Liver (tissue), 9 donors: ENCODE data around the gene GRIA3. TPM values are rescaled to one million over a fixed set of nuclear protein-coding genes. Genes with fewer than 3 reads are reported as not detected.

Source experiments
- DNase-seq: peaks from one replicate; pipeline ENCODE4 v3.0.0-alpha.2; 2017; ENCODE audit warnings: low spot score
- H3K27ac ChIP-seq, 2 donors: one replicate each; pipeline ENCODE4 v1.7.0; 2013; ENCODE audit warnings: inconsistent platforms in 2 of 2, low read length in 2 of 2, control low read depth in 1 of 2, low read depth in 1 of 2, mild to moderate bottlenecking in 1 of 2
- H3K27me3 ChIP-seq, 4 donors: one replicate each; pipeline versions ENCODE4 v1.6.1 to v1.7.0; 2013; ENCODE audit warnings: low read length in 3 of 4, inconsistent platforms in 1 of 4, mild to moderate bottlenecking in 1 of 4, moderate library complexity in 1 of 4; ENCODE audit not compliant: control insufficient read depth in 4 of 4, insufficient read depth in 4 of 4
- H3K36me3 ChIP-seq, 4 donors: one replicate each; pipeline versions ENCODE4 v1.6.1 to v1.7.0; 2013; ENCODE audit warnings: low read length in 3 of 4, mild to moderate bottlenecking in 3 of 4, low read depth in 1 of 4, moderate library complexity in 1 of 4; ENCODE audit not compliant: control insufficient read depth in 4 of 4, insufficient read depth in 3 of 4
- H3K4me1 ChIP-seq, 4 donors: one replicate each; pipeline versions ENCODE4 v1.6.1 to v1.7.0; 2013; ENCODE audit warnings: low read length in 3 of 4, mild to moderate bottlenecking in 3 of 4, moderate library complexity in 1 of 4; ENCODE audit not compliant: control insufficient read depth in 4 of 4, insufficient read depth in 4 of 4
- H3K4me3 ChIP-seq, 3 donors: one replicate each; pipeline versions ENCODE4 v1.6.1 to v1.7.0; 2013; ENCODE audit warnings: low read length in 3 of 3, control low read depth in 1 of 3, low read depth in 1 of 3, mild to moderate bottlenecking in 1 of 3
- H3K9ac ChIP-seq, 2 donors: one replicate each; pipeline ENCODE4 v1.7.0; 2013; ENCODE audit warnings: low read length in 2 of 2, mild to moderate bottlenecking in 2 of 2, moderate library complexity in 2 of 2, control low read depth in 1 of 2, low read depth in 1 of 2
- H3K9me3 ChIP-seq, 4 donors: one replicate each; pipeline versions ENCODE4 v1.6.1 to v1.7.0; 2013; ENCODE audit warnings: low read length in 3 of 4; ENCODE audit not compliant: control insufficient read depth in 4 of 4
- ATF3 ChIP-seq: IDR thresholded peaks from 2 replicates; pipeline ENCODE4 v1.6.1; 2016; ENCODE audit warnings: antibody characterized with exemption
- EGR1 ChIP-seq, 2 donors: IDR thresholded peaks; 2 replicates each; pipeline ENCODE4 v1.6.1; 2016 to 2018; ENCODE audit warnings: antibody characterized with exemption in 2 of 2, low read depth in 2 of 2
- FOXA1 ChIP-seq: IDR thresholded peaks from 2 replicates; pipeline ENCODE4 v1.6.1; 2016; ENCODE audit warnings: antibody characterized with exemption
- FOXA2 ChIP-seq: IDR thresholded peaks from 2 replicates; pipeline ENCODE4 v1.6.1; 2016; ENCODE audit warnings: antibody characterized with exemption
- GABPA ChIP-seq, 2 donors: IDR thresholded peaks in 1 of 2; conservative IDR thresholded peaks in 1 of 2; 2 replicates each; pipeline ENCODE4 v1.6.1; 2016; ENCODE audit warnings: antibody characterized with exemption in 2 of 2, mild to moderate bottlenecking in 1 of 2, moderate library complexity in 1 of 2
- HNF4A ChIP-seq, 2 donors: conservative IDR thresholded peaks; 2 replicates each; pipeline ENCODE4 v1.6.1; 2016; ENCODE audit warnings: antibody characterized with exemption in 2 of 2, mild to moderate bottlenecking in 2 of 2
- HNF4G ChIP-seq: IDR thresholded peaks from 2 replicates; pipeline ENCODE4 v1.6.1; 2016; ENCODE audit warnings: antibody characterized with exemption
- JUND ChIP-seq, 2 donors: IDR thresholded peaks; 2 replicates each; pipeline ENCODE4 v1.6.1; 2016; ENCODE audit warnings: antibody characterized with exemption in 2 of 2
- NR2F2 ChIP-seq: IDR thresholded peaks from 2 replicates; pipeline ENCODE4 v1.6.1; 2016; ENCODE audit warnings: antibody characterized with exemption
- RAD21 ChIP-seq, 2 donors: IDR thresholded peaks; 2 replicates each; pipeline ENCODE4 v1.6.1; 2016; ENCODE audit warnings: antibody characterized with exemption in 2 of 2, mild to moderate bottlenecking in 2 of 2
- REST ChIP-seq: IDR thresholded peaks from 2 replicates; pipeline ENCODE4 v1.6.1; 2016; ENCODE audit warnings: antibody characterized with exemption, mild to moderate bottlenecking
- RXRA ChIP-seq, 2 donors: IDR thresholded peaks; 2 replicates each; pipeline ENCODE4 v1.6.1; 2017 to 2018; ENCODE audit warnings: antibody characterized with exemption in 2 of 2, mild to moderate bottlenecking in 1 of 2
- SP1 ChIP-seq: IDR thresholded peaks from 2 replicates; pipeline ENCODE4 v1.6.1; 2018; ENCODE audit warnings: antibody characterized with exemption, mild to moderate bottlenecking
- TAF1 ChIP-seq: conservative IDR thresholded peaks from 2 replicates; pipeline ENCODE4 v1.6.1; 2016; ENCODE audit warnings: antibody characterized with exemption, mild to moderate bottlenecking
- YY1 ChIP-seq: IDR thresholded peaks from 2 replicates; pipeline ENCODE4 v1.6.1; 2016; ENCODE audit warnings: antibody characterized with exemption, mild to moderate bottlenecking
- ZBTB33 ChIP-seq: IDR thresholded peaks from 2 replicates; pipeline ENCODE4 v1.6.1; 2016; ENCODE audit warnings: antibody characterized with exemption
- WGBS: extraction: QIAGEN DNeasy Blood & Tissue Kit; methylation state at CpG from one replicate; pipeline ENCODE4 v1.1.7; 2013; 5-methylcytosine and 5-hydroxymethylcytosine counted together
- polyA plus RNA-seq, 2 donors: library from polyadenylated mRNA; stranded (reverse) in 1 of 2; unstranded in 1 of 2; fragments of 200-250 nt in 1 of 2; fragments of >200 nt in 1 of 2; fragmentation: Nextera tagmentation in 1 of 2; extraction: Ambion mirVana in 1 of 2; gene quantifications; one replicate each; pipeline versions ENCODE4 v1.2.1 to v1.2.3, GENCODE V29; 2013 to 2015
- total RNA-seq, 2 donors: library from RNA; depleted of rRNA; stranded (reverse); fragments of >200 nt; gene quantifications; one replicate each; pipeline ENCODE4 v1.2.3, GENCODE V29; 2014
- TF ChIP-seq, protein P1 (sequence below): fragments of 150-350 bp; IDR thresholded peaks from 2 replicates; pipeline ENCODE4 v1.5.1; 2017; ENCODE audit warnings: improper control_type of control experiment, low read depth, low read length; ENCODE audit not compliant: missing input control
- TF ChIP-seq, protein P2 (sequence below): IDR thresholded peaks from 2 replicates; pipeline ENCODE4 v1.6.1; 2016; ENCODE audit warnings: antibody characterized with exemption
- donor health status: healthy.
- donor health status: healthy.
- donor health status: healthy.
- donor health status: healthy.
- donor health status: healthy.

GRIA3 gene
- total and polyA plus RNA-seq, 4 donors = 1.5 to 3.4 (median 2.9) TPM

DNA sequence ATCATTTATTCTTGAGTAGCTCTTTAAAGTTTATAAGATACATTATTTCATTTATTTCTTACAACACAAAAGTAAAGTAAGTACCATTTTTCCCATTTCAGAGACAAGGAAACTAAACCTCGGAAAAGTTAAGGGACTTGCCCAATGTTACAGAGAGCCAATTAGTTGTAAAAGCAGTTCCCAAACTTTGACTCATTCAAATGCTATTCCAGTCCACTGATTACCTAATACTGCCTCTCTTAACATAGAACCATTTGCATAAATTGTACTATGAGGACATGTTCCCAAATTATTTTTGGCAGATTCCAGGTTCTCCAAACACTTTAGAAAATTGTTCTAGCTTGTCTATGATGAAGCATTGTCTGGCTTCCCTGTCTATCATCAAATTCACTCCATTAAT lies 45.6 kb upstream of the GRIA3 start (continued):
- TF ChIP-seq, protein P1, sequence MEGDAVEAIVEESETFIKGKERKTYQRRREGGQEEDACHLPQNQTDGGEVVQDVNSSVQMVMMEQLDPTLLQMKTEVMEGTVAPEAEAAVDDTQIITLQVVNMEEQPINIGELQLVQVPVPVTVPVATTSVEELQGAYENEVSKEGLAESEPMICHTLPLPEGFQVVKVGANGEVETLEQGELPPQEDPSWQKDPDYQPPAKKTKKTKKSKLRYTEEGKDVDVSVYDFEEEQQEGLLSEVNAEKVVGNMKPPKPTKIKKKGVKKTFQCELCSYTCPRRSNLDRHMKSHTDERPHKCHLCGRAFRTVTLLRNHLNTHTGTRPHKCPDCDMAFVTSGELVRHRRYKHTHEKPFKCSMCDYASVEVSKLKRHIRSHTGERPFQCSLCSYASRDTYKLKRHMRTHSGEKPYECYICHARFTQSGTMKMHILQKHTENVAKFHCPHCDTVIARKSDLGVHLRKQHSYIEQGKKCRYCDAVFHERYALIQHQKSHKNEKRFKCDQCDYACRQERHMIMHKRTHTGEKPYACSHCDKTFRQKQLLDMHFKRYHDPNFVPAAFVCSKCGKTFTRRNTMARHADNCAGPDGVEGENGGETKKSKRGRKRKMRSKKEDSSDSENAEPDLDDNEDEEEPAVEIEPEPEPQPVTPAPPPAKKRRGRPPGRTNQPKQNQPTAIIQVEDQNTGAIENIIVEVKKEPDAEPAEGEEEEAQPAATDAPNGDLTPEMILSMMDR = no peak
- no peak for TF ChIP-seq FOXA2
- TF ChIP-seq GABPA (IDR thresholded peaks at IDR 0.05 in 1 of 2, conservative IDR thresholded peaks at IDR 0.05 in 1 of 2) = no peak
- no peak for TF ChIP-seq SP1

DNA sequence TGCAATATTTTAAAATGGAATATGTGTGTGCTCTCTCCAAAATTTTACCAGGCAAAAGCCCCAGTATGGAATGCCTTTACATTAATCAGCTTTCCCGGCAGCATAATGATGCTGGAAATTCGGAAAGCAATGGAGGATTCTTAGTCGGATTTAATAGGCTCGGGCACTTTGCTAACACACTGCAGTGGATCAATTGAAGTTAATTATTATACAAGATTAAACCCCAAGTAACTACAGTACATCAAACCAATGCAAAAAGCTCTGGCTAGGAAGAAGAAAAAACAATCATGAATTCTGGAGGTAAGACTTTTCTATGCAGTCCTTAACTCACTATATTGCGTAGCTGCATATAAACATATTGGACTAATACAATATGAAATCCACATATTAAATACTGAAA lies 43.6 kb upstream of the GRIA3 start:
- H3K4me3 ChIP-seq = no peak overlapping the region
- WGBS = 38% methylated on average over 5 of the region's 5 CpGs
- peaks cover 0 to 4% (median 1%) of the 10 kb centered on the region in 4 donors for H3K4me1 ChIP-seq
- TF ChIP-seq YY1 = peak; percentile 45
- no peak for TF ChIP-seq FOXA2
- H3K27me3 ChIP-seq = no peaks in the 10 kb centered on the region
- no peaks in the 10 kb centered on the region for H3K9me3 ChIP-seq
- H3K9ac ChIP-seq = no peak overlapping the region
- DNase-seq = no peak
- no peaks in the 10 kb centered on the region for H3K36me3 ChIP-seq
- no peak overlapping the region for H3K27ac ChIP-seq

GRCh38 chrX:123140904-123141303 lies 43.2 kb upstream of the GRIA3 start:
- TF ChIP-seq YY1 = no peak
- no peak for TF ChIP-seq JUND (IDR thresholded peaks at IDR 0.05)
- no peak for TF ChIP-seq GABPA (IDR thresholded peaks at IDR 0.05 in 1 of 2, conservative IDR thresholded peaks at IDR 0.05 in 1 of 2)
- TF ChIP-seq, protein P1 = no peak
- TF ChIP-seq REST = no peak
- TF ChIP-seq, protein P2, sequence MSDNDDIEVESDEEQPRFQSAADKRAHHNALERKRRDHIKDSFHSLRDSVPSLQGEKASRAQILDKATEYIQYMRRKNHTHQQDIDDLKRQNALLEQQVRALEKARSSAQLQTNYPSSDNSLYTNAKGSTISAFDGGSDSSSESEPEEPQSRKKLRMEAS = no peak
- no peak for TF ChIP-seq FOXA1
- no peak for TF ChIP-seq HNF4A (conservative IDR thresholded peaks at IDR 0.05)
- TF ChIP-seq RAD21 (IDR thresholded peaks at IDR 0.05) = no peak
- TF ChIP-seq NR2F2 = no peak
- TF ChIP-seq ATF3 = no peak
- no peak for TF ChIP-seq FOXA2
- no peak for TF ChIP-seq TAF1
- no peak for TF ChIP-seq SP1
- no peak for TF ChIP-seq RXRA (IDR thresholded peaks at IDR 0.05)
- TF ChIP-seq HNF4G = no peak
- TF ChIP-seq ZBTB33 = no peak
- no peak for TF ChIP-seq EGR1 (IDR thresholded peaks at IDR 0.05; ENCODE audit: low read depth in 2 of 2)

More at GRCh38 chrX:123140904-123141303, 43.2 kb upstream of the GRIA3 start:
- Histone ChIP-seq H3K4me1 (peaks cover 0 to 4% (median 1%) of the 10 kb centered on the region in 4 donors), H3K4me3 (no peak overlapping the region), H3K9ac (no peak overlapping the region), H3K27ac (no peak overlapping the region), H3K36me3 (no peaks in the 10 kb centered on the region), H3K9me3 (no peaks in the 10 kb centered on the region), H3K27me3 (no peaks in the 10 kb centered on the region)
- DNase-seq = no peak
- 30% methylated on average over 1 of the region's 1 CpG for WGBS
